HepG2 (cell line): ENCODE results near the gene IRF5. TPM values are rescaled to one million over a fixed set of nuclear protein-coding genes. Genes with fewer than 3 reads are reported as not detected.

Experiments used
- ARNT2 ChIP-seq: sonication (generic); formaldehyde crosslinking; IDR thresholded peaks from 2 replicates; pipeline ENCODE4 v1.8.0; 2022; ENCODE audit warnings: mild to moderate bottlenecking, low read depth, missing genetic modification reagents, moderate library complexity
- BORCS8-MEF2B ChIP-seq: sonication (generic); formaldehyde crosslinking; IDR thresholded peaks from 2 replicates; pipeline ENCODE4 v1.8.0; 2022; ENCODE audit warnings: mild to moderate bottlenecking, missing genetic modification reagents
- CCDC6 ChIP-seq: sonication (generic); formaldehyde crosslinking; IDR thresholded peaks from 2 replicates; pipeline ENCODE4 v1.8.1; 2022; ENCODE audit warnings: mild to moderate bottlenecking, missing genetic modification reagents, moderate library complexity
- MED13 ChIP-seq: sonication (generic); formaldehyde crosslinking; IDR thresholded peaks from 2 replicates; pipeline ENCODE4 v1.5.0; 2020; ENCODE audit warnings: missing genetic modification reagents
- MIXL1 ChIP-seq: IDR thresholded peaks from 2 replicates; pipeline ENCODE4 v1.6.1; 2016
- MXD4 ChIP-seq: IDR thresholded peaks from 2 replicates; pipeline ENCODE4 v1.6.1; 2016; ENCODE audit warnings: mild to moderate bottlenecking, missing biosample characterization, missing genetic modification reagents
- PLRG1 ChIP-seq: fragments of 450-650 bp; conservative IDR thresholded peaks from 2 replicates; pipeline ENCODE4 v1.6.1; 2016
- SETDB1 ChIP-seq: sonication (generic); formaldehyde crosslinking; IDR thresholded peaks from 2 replicates; pipeline ENCODE4 v1.5.1; 2020; ENCODE audit warnings: missing genetic modification reagents, mild to moderate bottlenecking, borderline replicate concordance
- ZFP1 ChIP-seq: IDR thresholded peaks from 2 replicates; pipeline ENCODE4 v1.6.1; 2016
- ZNF33A ChIP-seq: sonication (generic); formaldehyde crosslinking; IDR thresholded peaks from 2 replicates; pipeline ENCODE4 v1.5.1; 2020; ENCODE audit warnings: missing genetic modification reagents, mild to moderate bottlenecking, moderate library complexity, borderline replicate concordance
- ZNF749 ChIP-seq: sonication (generic); formaldehyde crosslinking; IDR thresholded peaks from 2 replicates; pipeline ENCODE4 v1.8.0; 2022; ENCODE audit warnings: mild to moderate bottlenecking, missing genetic modification reagents, moderate library complexity, borderline replicate concordance
- ZNF816 ChIP-seq: sonication (generic); formaldehyde crosslinking; IDR thresholded peaks from 2 replicates; pipeline ENCODE4 v1.8.0; 2022; ENCODE audit warnings: missing genetic modification reagents, mild to moderate bottlenecking, borderline replicate concordance
- polyA plus RNA-seq, 8 experiments: library from polyadenylated mRNA; depleted of rRNA in 3 of 8; stranded (reverse) in 7 of 8; unstranded in 1 of 8; fragments of >200 nt; fragmentation: Illumina TruSeq in 4 of 8; extraction: Trizol in 4 of 8; gene quantifications; 2 replicates each; pipeline versions ENCODE4 v1.2.1 to v1.2.3, GENCODE V29; 2011 to 2016; ENCODE audit warnings: low read depth in 4 of 8, missing spikeins in 1 of 8, mixed read lengths in 1 of 8; ENCODE audit not compliant: insufficient read depth in 1 of 8
- total RNA-seq, 5 experiments: library from RNA; depleted of rRNA; stranded (reverse); fragments of >200 nt; fragmentation: Illumina TruSeq; extraction: Trizol; gene quantifications; 2 replicates each; pipeline ENCODE4 v1.2.3, GENCODE V29; 2016; ENCODE audit warnings: low read depth in 1 of 5
- TF ChIP-seq, protein P1 (sequence below): sonication (generic); formaldehyde crosslinking; IDR thresholded peaks from 2 replicates; pipeline ENCODE4 v1.5.0; 2020; ENCODE audit warnings: mild to moderate bottlenecking, missing genetic modification reagents, moderate library complexity
- TF ChIP-seq, protein P2 (sequence below): sonication (generic); formaldehyde crosslinking; IDR thresholded peaks from 2 replicates; pipeline ENCODE4 v1.4.0; 2020; ENCODE audit warnings: missing genetic modification reagents
- TF ChIP-seq, protein P3 (sequence below): sonication (generic); formaldehyde crosslinking; IDR thresholded peaks from 2 replicates; pipeline ENCODE4 v1.5.0; 2020; ENCODE audit warnings: mild to moderate bottlenecking, missing genetic modification reagents, borderline replicate concordance
- TF ChIP-seq, protein P4 (sequence below), 2 experiments: fragments of 450-650 bp in 1 of 2; sonication (generic) in 1 of 2; formaldehyde crosslinking; IDR thresholded peaks; 2 replicates each; pipeline versions ENCODE4 v1.5.0 to v1.8.0; 2020 to 2022; ENCODE audit warnings: mild to moderate bottlenecking in 1 of 2, missing genetic modification reagents in 1 of 2

IRF5 gene
- total and polyA plus RNA-seq, 2 of the 13 experiments (the other 11 are each of a cell fraction or from before 2014, with no cell fraction given): 2.0 to 2.9 TPM

DNA sequence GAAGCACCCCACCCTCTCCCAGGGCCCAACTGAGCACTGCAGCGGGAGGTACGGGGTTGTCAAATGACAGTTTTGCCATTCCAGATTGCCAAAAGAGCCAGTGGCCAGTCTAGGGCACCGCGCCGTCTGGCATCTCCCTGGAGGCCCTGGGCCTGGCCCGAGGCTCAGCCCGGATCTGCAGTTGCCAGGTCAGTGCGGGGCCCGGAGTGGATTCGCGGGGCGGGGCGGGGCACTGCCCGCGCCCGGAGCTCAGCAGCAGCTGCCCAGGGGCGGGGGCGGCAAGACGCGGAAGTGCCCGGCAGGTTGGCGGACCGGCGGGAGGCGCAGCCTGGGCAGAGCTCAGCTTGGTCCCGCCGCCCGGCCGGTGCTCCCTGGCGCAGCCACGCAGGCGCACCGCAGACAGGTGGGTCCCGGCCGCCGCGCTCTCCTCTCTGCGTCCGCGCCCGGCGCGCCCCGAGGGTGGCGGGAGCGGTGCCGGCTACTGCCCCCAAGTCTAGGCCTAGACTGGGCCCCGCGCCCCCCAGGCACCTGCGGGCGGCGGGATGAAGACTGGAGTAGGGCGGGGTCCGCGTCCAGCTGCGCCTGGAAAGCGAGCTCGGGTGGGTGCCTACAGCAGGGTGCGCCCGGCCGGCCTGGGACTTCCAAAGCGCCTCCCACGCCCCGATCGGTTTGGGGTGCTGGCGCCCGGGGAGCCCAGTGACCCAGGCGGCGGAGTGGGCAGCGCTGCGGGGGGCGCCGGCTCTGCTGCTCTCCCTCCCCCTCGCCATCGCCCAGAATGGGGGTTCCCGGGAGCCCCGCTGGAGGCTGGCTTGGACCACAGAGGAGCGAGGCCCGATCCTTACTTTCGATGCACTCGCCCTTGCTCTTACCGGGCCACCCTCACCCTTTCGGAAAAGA lies at the start of gene IRF5 (continued):
- TF ChIP-seq BORCS8-MEF2B: no peak
- TF ChIP-seq ZNF33A (CRISPR knock-in tag): no peak
- TF ChIP-seq MED13 (CRISPR knock-in tag): no peak
- TF ChIP-seq, protein P1, sequence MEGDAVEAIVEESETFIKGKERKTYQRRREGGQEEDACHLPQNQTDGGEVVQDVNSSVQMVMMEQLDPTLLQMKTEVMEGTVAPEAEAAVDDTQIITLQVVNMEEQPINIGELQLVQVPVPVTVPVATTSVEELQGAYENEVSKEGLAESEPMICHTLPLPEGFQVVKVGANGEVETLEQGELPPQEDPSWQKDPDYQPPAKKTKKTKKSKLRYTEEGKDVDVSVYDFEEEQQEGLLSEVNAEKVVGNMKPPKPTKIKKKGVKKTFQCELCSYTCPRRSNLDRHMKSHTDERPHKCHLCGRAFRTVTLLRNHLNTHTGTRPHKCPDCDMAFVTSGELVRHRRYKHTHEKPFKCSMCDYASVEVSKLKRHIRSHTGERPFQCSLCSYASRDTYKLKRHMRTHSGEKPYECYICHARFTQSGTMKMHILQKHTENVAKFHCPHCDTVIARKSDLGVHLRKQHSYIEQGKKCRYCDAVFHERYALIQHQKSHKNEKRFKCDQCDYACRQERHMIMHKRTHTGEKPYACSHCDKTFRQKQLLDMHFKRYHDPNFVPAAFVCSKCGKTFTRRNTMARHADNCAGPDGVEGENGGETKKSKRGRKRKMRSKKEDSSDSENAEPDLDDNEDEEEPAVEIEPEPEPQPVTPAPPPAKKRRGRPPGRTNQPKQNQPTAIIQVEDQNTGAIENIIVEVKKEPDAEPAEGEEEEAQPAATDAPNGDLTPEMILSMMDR (CRISPR knock-in tag): no peak
- no peak for TF ChIP-seq ZFP1 (CRISPR knock-in tag)
- TF ChIP-seq MXD4 (CRISPR knock-in tag): no peak
- no peak for TF ChIP-seq MIXL1 (CRISPR knock-in tag)
- TF ChIP-seq, protein P2, sequence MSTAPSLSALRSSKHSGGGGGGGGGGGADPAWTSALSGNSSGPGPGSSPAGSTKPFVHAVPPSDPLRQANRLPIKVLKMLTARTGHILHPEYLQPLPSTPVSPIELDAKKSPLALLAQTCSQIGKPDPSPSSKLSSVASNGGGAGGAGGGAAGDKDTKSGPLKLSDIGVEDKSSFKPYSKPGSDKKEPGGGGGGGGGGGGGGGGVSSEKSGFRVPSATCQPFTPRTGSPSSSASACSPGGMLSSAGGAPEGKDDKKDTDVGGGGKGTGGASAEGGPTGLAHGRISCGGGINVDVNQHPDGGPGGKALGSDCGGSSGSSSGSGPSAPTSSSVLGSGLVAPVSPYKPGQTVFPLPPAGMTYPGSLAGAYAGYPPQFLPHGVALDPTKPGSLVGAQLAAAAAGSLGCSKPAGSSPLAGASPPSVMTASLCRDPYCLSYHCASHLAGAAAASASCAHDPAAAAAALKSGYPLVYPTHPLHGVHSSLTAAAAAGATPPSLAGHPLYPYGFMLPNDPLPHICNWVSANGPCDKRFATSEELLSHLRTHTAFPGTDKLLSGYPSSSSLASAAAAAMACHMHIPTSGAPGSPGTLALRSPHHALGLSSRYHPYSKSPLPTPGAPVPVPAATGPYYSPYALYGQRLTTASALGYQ (CRISPR knock-in tag): no peak
- TF ChIP-seq ZNF816 (CRISPR knock-in tag): no peak
- peak; percentile 36; the same call in 1 of the 2 replicates for TF ChIP-seq ARNT2 (CRISPR knock-in tag)
- no peak for TF ChIP-seq ZNF749 (CRISPR knock-in tag)
- no peak for TF ChIP-seq SETDB1
- TF ChIP-seq, protein P3, sequence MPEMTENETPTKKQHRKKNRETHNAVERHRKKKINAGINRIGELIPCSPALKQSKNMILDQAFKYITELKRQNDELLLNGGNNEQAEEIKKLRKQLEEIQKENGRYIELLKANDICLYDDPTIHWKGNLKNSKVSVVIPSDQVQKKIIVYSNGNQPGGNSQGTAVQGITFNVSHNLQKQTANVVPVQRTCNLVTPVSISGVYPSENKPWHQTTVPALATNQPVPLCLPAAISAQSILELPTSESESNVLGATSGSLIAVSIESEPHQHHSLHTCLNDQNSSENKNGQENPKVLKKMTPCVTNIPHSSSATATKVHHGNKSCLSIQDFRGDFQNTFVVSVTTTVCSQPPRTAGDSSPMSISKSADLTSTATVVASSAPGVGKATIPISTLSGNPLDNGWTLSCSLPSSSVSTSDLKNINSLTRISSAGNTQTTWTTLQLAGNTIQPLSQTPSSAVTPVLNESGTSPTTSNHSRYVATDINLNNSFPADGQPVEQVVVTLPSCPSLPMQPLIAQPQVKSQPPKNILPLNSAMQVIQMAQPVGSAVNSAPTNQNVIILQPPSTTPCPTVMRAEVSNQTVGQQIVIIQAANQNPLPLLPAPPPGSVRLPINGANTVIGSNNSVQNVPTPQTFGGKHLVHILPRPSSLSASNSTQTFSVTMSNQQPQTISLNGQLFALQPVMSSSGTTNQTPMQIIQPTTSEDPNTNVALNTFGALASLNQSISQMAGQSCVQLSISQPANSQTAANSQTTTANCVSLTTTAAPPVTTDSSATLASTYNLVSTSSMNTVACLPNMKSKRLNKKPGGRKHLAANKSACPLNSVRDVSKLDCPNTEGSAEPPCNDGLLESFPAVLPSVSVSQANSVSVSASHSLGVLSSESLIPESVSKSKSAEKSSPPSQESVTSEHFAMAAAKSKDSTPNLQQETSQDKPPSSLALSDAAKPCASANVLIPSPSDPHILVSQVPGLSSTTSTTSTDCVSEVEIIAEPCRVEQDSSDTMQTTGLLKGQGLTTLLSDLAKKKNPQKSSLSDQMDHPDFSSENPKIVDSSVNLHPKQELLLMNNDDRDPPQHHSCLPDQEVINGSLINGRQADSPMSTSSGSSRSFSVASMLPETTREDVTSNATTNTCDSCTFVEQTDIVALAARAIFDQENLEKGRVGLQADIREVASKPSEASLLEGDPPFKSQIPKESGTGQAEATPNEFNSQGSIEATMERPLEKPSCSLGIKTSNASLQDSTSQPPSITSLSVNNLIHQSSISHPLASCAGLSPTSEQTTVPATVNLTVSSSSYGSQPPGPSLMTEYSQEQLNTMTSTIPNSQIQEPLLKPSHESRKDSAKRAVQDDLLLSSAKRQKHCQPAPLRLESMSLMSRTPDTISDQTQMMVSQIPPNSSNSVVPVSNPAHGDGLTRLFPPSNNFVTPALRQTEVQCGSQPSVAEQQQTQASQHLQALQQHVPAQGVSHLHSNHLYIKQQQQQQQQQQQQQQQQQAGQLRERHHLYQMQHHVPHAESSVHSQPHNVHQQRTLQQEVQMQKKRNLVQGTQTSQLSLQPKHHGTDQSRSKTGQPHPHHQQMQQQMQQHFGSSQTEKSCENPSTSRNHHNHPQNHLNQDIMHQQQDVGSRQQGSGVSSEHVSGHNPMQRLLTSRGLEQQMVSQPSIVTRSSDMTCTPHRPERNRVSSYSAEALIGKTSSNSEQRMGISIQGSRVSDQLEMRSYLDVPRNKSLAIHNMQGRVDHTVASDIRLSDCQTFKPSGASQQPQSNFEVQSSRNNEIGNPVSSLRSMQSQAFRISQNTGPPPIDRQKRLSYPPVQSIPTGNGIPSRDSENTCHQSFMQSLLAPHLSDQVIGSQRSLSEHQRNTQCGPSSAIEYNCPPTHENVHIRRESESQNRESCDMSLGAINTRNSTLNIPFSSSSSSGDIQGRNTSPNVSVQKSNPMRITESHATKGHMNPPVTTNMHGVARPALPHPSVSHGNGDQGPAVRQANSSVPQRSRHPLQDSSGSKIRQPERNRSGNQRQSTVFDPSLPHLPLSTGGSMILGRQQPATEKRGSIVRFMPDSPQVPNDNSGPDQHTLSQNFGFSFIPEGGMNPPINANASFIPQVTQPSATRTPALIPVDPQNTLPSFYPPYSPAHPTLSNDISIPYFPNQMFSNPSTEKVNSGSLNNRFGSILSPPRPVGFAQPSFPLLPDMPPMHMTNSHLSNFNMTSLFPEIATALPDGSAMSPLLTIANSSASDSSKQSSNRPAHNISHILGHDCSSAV (CRISPR knock-in tag): no peak
- no peak for TF ChIP-seq CCDC6 (CRISPR knock-in tag)
- TF ChIP-seq PLRG1: no peak
- TF ChIP-seq, protein P4, sequence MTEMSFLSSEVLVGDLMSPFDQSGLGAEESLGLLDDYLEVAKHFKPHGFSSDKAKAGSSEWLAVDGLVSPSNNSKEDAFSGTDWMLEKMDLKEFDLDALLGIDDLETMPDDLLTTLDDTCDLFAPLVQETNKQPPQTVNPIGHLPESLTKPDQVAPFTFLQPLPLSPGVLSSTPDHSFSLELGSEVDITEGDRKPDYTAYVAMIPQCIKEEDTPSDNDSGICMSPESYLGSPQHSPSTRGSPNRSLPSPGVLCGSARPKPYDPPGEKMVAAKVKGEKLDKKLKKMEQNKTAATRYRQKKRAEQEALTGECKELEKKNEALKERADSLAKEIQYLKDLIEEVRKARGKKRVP (CRISPR knock-in tag; IDR thresholded peaks at IDR 0.05): no peak
